Measurements from ENCODE around the gene PIGN. TPM values are rescaled to one million over a fixed set of nuclear protein-coding genes. Genes with fewer than 3 reads are reported as not detected.

Gene PIGN
- total RNA-seq, 2 donors from 2014 or later: 22.6 to 28.7 TPM

DNA sequence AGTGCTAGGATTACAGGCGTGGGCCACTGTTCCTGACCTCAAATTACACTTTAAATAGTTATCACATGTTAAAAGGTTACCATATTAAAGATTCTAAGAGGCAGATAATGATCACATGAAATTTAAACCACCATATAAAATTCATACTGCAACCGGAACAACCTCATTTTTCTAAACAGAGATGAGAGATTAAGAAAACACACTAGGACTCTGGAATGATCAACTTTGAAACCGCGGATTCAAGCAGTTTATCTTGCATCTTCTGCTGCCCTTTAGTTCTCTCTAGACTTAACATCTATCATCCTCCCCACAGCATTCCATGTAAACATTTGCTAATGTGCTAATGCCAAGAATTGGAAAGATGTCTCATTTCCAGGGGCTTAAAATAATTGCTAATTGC is 115.8 kb downstream of the PIGN start:
- H3K27ac ChIP-seq: no peak overlapping the region
- H3K4me1 ChIP-seq: no peaks in the 10 kb centered on the region
- no peaks in the 10 kb centered on the region for H3K27me3 ChIP-seq
- TF ChIP-seq, protein P1, sequence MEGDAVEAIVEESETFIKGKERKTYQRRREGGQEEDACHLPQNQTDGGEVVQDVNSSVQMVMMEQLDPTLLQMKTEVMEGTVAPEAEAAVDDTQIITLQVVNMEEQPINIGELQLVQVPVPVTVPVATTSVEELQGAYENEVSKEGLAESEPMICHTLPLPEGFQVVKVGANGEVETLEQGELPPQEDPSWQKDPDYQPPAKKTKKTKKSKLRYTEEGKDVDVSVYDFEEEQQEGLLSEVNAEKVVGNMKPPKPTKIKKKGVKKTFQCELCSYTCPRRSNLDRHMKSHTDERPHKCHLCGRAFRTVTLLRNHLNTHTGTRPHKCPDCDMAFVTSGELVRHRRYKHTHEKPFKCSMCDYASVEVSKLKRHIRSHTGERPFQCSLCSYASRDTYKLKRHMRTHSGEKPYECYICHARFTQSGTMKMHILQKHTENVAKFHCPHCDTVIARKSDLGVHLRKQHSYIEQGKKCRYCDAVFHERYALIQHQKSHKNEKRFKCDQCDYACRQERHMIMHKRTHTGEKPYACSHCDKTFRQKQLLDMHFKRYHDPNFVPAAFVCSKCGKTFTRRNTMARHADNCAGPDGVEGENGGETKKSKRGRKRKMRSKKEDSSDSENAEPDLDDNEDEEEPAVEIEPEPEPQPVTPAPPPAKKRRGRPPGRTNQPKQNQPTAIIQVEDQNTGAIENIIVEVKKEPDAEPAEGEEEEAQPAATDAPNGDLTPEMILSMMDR (IDR thresholded peaks at IDR 0.05): no peak
- no peak for TF ChIP-seq POLR2A (IDR thresholded peaks at IDR 0.05)
- H3K9me3 ChIP-seq: no peaks in the 10 kb centered on the region
- 79 to 87% methylated on average over 4 of the region's 4 CpGs for WGBS, 2 donors
- intact Hi-C loops (cut with DNase I): no loop called here
- no peak overlapping the region for H3K4me3 ChIP-seq
- DNase-seq: no peak
- no peak for ATAC-seq
- H3K36me3 ChIP-seq (replicated peaks in 1 of 2; ENCODE audit: insufficient read depth in 1 of 2, low read depth in 2 of 2): no peaks in the 10 kb centered on the region

DNA sequence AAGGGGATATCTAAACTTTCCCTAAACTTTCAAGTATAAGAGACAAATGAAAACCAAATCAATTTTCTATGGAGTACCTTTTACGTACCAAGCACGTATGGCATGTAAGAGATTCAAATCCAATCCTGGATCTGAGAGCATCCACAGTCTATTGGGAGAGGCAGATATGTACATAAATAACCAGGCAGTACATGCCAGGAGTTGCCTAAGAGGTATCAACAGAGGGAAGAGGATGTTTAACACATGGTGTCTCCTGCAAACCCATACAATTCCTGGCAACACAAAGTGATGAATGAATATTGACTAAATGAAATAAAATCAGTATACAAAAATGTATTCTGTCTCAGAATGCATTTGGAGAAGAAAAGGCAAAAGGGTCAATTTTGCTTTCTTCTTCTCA is 116.6 kb downstream of the PIGN start:
- intact Hi-C loops (cut with DNase I): no loop called here
- H3K36me3 ChIP-seq (replicated peaks in 1 of 2; ENCODE audit: insufficient read depth in 1 of 2, low read depth in 2 of 2): no peaks in the 10 kb centered on the region
- no peaks in the 10 kb centered on the region for H3K9me3 ChIP-seq
- no peak overlapping the region for H3K27ac ChIP-seq
- DNase-seq: no peak
- H3K27me3 ChIP-seq: no peaks in the 10 kb centered on the region
- no peak for TF ChIP-seq POLR2A (IDR thresholded peaks at IDR 0.05)
- TF ChIP-seq, protein P1 (IDR thresholded peaks at IDR 0.05): no peak
- no peaks in the 10 kb centered on the region for H3K4me1 ChIP-seq
- H3K4me3 ChIP-seq: no peak overlapping the region
- 92 to 98% methylated on average over 2 of the region's 2 CpGs for WGBS, 2 donors
- no peak for ATAC-seq

DNA sequence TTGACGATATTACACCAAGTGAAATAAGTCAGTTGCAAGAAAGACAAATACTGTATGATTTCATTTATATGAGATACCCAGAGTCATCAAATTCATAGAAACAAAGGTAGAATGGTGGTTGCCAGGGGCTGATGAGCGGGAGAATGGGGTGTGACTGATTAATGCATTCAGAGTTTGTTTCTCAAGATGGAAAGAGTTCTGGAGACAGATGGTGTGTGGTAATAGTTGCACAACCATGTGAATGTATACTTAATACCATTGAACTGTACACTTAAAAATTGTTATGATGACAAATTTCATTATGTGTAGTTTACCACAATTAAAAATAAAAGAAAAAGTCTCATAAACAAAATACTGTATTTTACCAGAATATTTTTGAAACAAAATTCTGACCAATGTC is 117.3 kb downstream of the PIGN start:
- no peaks in the 10 kb centered on the region for H3K9me3 ChIP-seq
- H3K36me3 ChIP-seq (replicated peaks in 1 of 2; ENCODE audit: insufficient read depth in 1 of 2, low read depth in 2 of 2): no peaks in the 10 kb centered on the region
- ATAC-seq (no peak), DNase-seq (no peak)
- TF ChIP-seq POLR2A (IDR thresholded peaks at IDR 0.05): no peak
- TF ChIP-seq, protein P1 (IDR thresholded peaks at IDR 0.05): no peak
- H3K27me3 ChIP-seq: no peaks in the 10 kb centered on the region
- no peak overlapping the region for H3K4me3 ChIP-seq
- H3K27ac ChIP-seq: no peak overlapping the region
- H3K4me1 ChIP-seq: no peaks in the 10 kb centered on the region
- WGBS, 2 donors: 86 to 99% methylated on average over 2 of the region's 2 CpGs
- intact Hi-C loops (cut with DNase I): no loop called here

DNA sequence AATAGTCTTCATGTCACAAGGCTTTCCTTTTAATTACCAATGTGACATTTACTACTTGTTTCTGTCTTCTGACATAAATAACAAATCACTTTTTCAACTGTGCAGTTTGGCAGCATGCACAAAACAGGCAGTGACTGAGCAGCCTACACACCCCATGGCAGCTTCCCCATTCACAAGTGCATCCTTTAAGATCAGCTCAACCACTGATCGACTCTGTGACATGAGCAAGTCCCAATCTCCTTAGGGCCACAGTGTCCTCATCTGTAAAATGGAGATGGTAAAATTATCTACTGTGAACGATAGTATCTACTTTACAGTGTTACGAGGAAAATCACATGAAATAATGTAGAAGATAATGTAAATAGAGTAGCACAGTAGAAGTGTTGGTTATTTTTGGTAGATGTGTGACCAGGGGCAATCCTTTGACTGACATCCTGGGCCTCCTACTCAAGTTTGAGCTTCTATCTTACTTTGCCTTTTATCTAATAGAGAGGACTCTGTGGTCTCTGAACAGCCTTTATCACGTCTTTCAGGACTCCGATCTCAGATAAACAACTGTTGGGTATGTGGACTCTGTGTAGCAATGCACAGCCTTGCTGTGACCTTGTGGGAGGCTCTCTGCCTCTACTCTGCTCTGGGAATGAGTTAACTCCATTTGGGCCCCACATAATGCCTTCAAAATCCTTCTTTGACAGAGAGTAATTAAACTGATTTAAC is 120.6 kb downstream of the PIGN start:
- no peaks in the 10 kb centered on the region for H3K27me3 ChIP-seq
- no peaks in the 10 kb centered on the region for H3K36me3 ChIP-seq (replicated peaks in 1 of 2; ENCODE audit: insufficient read depth in 1 of 2, low read depth in 2 of 2)
- no peak for DNase-seq
- no peaks in the 10 kb centered on the region for H3K4me1 ChIP-seq
- 89 to 90% methylated on average over 5 of the region's 5 CpGs for WGBS, 2 donors
- intact Hi-C loops (cut with DNase I): no loop called here
- H3K9me3 ChIP-seq: no peaks in the 10 kb centered on the region
- H3K27ac ChIP-seq: no peak overlapping the region
- TF ChIP-seq, protein P1 (IDR thresholded peaks at IDR 0.05): no peak
- TF ChIP-seq POLR2A (IDR thresholded peaks at IDR 0.05): no peak
- no peak for ATAC-seq
- H3K4me3 ChIP-seq: no peak overlapping the region

DNA sequence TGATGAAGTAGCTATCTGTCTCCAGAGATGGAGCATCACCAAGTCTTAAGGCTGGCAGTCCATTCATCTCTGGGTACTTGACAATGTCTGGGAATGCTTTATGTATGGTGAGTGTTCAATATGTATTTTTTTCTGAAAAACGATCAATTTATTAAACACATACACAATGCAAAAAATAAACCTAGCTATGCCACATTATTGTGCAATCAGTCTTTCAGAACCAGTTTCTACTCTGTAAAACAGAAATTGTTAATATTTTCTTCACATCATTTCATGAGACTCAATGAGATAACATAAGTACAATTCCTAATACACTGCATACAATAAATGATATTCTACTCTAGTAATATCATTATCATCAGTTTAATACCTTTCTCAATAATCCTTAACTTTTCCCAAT is 122.5 kb downstream of the PIGN start:
- no peaks in the 10 kb centered on the region for H3K27me3 ChIP-seq
- intact Hi-C loops (cut with DNase I): no loop called here
- DNase-seq: no peak
- no peak overlapping the region for H3K27ac ChIP-seq
- WGBS, 2 donors: 0 to 3% methylated on average over 1 of the region's 1 CpG
- H3K36me3 ChIP-seq (replicated peaks in 1 of 2; ENCODE audit: insufficient read depth in 1 of 2, low read depth in 2 of 2): peaks cover 0 to 3% of the 10 kb centered on the region in 2 donors
- no peak for ATAC-seq
- no peaks in the 10 kb centered on the region for H3K4me1 ChIP-seq
- TF ChIP-seq POLR2A (IDR thresholded peaks at IDR 0.05): no peak
- TF ChIP-seq, protein P1 (IDR thresholded peaks at IDR 0.05): no peak
- H3K4me3 ChIP-seq: no peak overlapping the region
- H3K9me3 ChIP-seq: no peaks in the 10 kb centered on the region
